ENCODE results near the gene ENPP6.

DNA sequence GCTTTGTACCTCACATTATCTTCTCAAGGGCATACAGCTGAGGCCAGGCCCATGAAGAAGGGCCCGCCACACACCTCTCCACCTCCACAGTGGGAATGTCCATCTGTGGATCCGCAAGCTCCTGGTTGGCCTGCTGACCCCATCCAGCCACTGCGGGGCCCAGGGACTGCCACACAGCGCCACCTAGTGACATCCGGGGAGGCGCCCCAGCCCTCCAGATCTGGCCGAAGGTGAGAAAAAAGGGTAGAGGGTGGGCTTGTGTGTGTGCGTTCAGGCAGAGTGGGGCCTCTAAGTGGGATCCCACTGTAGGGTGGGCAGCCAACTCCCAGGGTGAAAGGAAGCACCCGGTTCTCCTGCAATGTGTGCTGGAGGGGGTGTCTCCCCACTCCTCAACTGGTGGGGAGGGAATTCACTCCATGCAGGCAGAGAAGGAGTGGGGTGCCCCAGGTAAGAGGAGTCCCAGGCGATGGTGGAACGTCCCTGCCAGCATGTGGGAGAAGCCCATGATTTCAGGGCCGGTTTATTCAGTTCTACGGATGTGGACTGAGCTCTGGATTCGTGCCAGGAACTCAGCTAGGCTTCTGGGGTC, 117.3 kb downstream of the ENPP6 start:
- TF ChIP-seq, protein P1, sequence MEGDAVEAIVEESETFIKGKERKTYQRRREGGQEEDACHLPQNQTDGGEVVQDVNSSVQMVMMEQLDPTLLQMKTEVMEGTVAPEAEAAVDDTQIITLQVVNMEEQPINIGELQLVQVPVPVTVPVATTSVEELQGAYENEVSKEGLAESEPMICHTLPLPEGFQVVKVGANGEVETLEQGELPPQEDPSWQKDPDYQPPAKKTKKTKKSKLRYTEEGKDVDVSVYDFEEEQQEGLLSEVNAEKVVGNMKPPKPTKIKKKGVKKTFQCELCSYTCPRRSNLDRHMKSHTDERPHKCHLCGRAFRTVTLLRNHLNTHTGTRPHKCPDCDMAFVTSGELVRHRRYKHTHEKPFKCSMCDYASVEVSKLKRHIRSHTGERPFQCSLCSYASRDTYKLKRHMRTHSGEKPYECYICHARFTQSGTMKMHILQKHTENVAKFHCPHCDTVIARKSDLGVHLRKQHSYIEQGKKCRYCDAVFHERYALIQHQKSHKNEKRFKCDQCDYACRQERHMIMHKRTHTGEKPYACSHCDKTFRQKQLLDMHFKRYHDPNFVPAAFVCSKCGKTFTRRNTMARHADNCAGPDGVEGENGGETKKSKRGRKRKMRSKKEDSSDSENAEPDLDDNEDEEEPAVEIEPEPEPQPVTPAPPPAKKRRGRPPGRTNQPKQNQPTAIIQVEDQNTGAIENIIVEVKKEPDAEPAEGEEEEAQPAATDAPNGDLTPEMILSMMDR (IDR thresholded peaks at IDR 0.05; ENCODE audit: poor library complexity, severe bottlenecking), result peak; percentile 68
- TF ChIP-seq, protein P2, sequence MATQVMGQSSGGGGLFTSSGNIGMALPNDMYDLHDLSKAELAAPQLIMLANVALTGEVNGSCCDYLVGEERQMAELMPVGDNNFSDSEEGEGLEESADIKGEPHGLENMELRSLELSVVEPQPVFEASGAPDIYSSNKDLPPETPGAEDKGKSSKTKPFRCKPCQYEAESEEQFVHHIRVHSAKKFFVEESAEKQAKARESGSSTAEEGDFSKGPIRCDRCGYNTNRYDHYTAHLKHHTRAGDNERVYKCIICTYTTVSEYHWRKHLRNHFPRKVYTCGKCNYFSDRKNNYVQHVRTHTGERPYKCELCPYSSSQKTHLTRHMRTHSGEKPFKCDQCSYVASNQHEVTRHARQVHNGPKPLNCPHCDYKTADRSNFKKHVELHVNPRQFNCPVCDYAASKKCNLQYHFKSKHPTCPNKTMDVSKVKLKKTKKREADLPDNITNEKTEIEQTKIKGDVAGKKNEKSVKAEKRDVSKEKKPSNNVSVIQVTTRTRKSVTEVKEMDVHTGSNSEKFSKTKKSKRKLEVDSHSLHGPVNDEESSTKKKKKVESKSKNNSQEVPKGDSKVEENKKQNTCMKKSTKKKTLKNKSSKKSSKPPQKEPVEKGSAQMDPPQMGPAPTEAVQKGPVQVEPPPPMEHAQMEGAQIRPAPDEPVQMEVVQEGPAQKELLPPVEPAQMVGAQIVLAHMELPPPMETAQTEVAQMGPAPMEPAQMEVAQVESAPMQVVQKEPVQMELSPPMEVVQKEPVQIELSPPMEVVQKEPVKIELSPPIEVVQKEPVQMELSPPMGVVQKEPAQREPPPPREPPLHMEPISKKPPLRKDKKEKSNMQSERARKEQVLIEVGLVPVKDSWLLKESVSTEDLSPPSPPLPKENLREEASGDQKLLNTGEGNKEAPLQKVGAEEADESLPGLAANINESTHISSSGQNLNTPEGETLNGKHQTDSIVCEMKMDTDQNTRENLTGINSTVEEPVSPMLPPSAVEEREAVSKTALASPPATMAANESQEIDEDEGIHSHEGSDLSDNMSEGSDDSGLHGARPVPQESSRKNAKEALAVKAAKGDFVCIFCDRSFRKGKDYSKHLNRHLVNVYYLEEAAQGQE (IDR thresholded peaks at IDR 0.05; ENCODE audit: borderline replicate concordance), result no peak
- TF ChIP-seq SMC3 (conservative IDR thresholded peaks at IDR 0.05; ENCODE audit: poor library complexity), result peak; percentile 68
- no peak for TF ChIP-seq EZH2 (IDR thresholded peaks at IDR 0.05; ENCODE audit: borderline replicate concordance, insufficient read depth, low read length, poor library complexity, severe bottlenecking)

All from neural cell (in vitro differentiated cells).